H9 (cell line): ENCODE measurements around the gene LIN7C. TPM values are rescaled to one million over a fixed set of nuclear protein-coding genes. Genes with fewer than 3 reads are reported as not detected.

Source experiments
- DNase-seq: peaks from one replicate; pipeline ENCODE4 v3.0.0-alpha.2; 2017
- H2AFZ ChIP-seq: one replicate; pipeline ENCODE4 v1.6.1; 2013; ENCODE audit warnings: mild to moderate bottlenecking, low read length, control low read depth, moderate library complexity
- H2AK5ac ChIP-seq: 2 replicates; pipeline ENCODE4 v1.6.1; 2013; ENCODE audit warnings: low read length, control low read depth, mixed read lengths; ENCODE audit not compliant: insufficient read length
- H2BK120ac ChIP-seq: one replicate; pipeline ENCODE4 v1.6.1; 2013; ENCODE audit warnings: low read depth, mild to moderate bottlenecking, low read length, control low read depth, inconsistent platforms; ENCODE audit not compliant: poor library complexity, severe bottlenecking
- H2BK12ac ChIP-seq: 2 replicates; pipeline ENCODE4 v1.6.1; 2013; ENCODE audit warnings: low read length, control low read depth, mixed read lengths, low read depth; ENCODE audit not compliant: insufficient read length
- H2BK15ac ChIP-seq: 2 replicates; pipeline ENCODE4 v1.6.1; 2013; ENCODE audit warnings: low read depth, low read length, control low read depth
- H2BK20ac ChIP-seq: one replicate; pipeline ENCODE4 v1.6.1; 2013; ENCODE audit warnings: low read depth, mild to moderate bottlenecking, low read length, control low read depth, inconsistent platforms; ENCODE audit not compliant: poor library complexity, severe bottlenecking
- H2BK5ac ChIP-seq: 2 replicates; pipeline ENCODE4 v1.6.1; 2013; ENCODE audit warnings: low read length, control low read depth, mixed read lengths; ENCODE audit not compliant: insufficient read length
- H3K14ac ChIP-seq: 2 replicates; pipeline ENCODE4 v1.6.1; 2013; ENCODE audit warnings: low read length, control low read depth; ENCODE audit not compliant: insufficient read depth
- H3K18ac ChIP-seq: 2 replicates; pipeline ENCODE4 v1.6.1; 2013; ENCODE audit warnings: low read depth, mild to moderate bottlenecking, mixed read lengths, low read length, control low read depth; ENCODE audit not compliant: insufficient read length
- H3K23ac ChIP-seq: 2 replicates; pipeline ENCODE4 v1.6.1; 2013; ENCODE audit warnings: low read length, control low read depth, mixed read lengths, low read depth; ENCODE audit not compliant: insufficient read length
- H3K23me2 ChIP-seq: 2 replicates; pipeline ENCODE4 v1.6.1; 2013; ENCODE audit warnings: low read depth, mild to moderate bottlenecking, mixed read lengths, low read length, control low read depth; ENCODE audit not compliant: insufficient read length, poor library complexity, severe bottlenecking
- H3K27ac ChIP-seq: 2 replicates; pipeline ENCODE4 v1.5.1; 2013; ENCODE audit warnings: low read length, control low read depth, mixed read lengths, low read depth; ENCODE audit not compliant: insufficient read length
- H3K27me3 ChIP-seq: 2 replicates; pipeline ENCODE4 v1.6.1; 2013; ENCODE audit warnings: low read length, control low read depth, inconsistent platforms; ENCODE audit not compliant: insufficient read depth
- H3K4ac ChIP-seq: 2 replicates; pipeline ENCODE4 v1.6.1; 2013; ENCODE audit warnings: low read depth, mild to moderate bottlenecking, control low read depth, inconsistent platforms, low read length, moderate library complexity
- H3K4me1 ChIP-seq: 2 replicates; pipeline ENCODE4 v1.6.1; 2013; ENCODE audit warnings: low read length, control low read depth, inconsistent platforms; ENCODE audit not compliant: insufficient read depth
- H3K4me2 ChIP-seq: 2 replicates; pipeline ENCODE4 v1.6.1; 2013; ENCODE audit warnings: low read length, control low read depth, mixed read lengths; ENCODE audit not compliant: insufficient read length, insufficient read depth
- H3K56ac ChIP-seq: 2 replicates; pipeline ENCODE4 v1.6.1; 2013; ENCODE audit warnings: low read depth, mild to moderate bottlenecking, mixed read lengths, low read length, control low read depth; ENCODE audit not compliant: insufficient read length
- H3K79me1 ChIP-seq: 2 replicates; pipeline ENCODE4 v1.6.1; 2013; ENCODE audit warnings: low read depth, mild to moderate bottlenecking, moderate library complexity, low read length, control low read depth, inconsistent platforms; ENCODE audit not compliant: insufficient read depth, poor library complexity, severe bottlenecking
- H3K79me2 ChIP-seq: 2 replicates; pipeline ENCODE4 v1.6.1; 2013; ENCODE audit warnings: low read length, control low read depth, inconsistent platforms; ENCODE audit not compliant: insufficient read depth
- H3K9ac ChIP-seq: 2 replicates; pipeline ENCODE4 v1.6.1; 2013; ENCODE audit warnings: low read length, control low read depth, mixed read lengths; ENCODE audit not compliant: insufficient read length; ENCODE audit errors: extremely low read depth
- H3K9me3 ChIP-seq: one replicate; pipeline ENCODE4 v1.6.1; 2013; ENCODE audit warnings: low read depth, low read length, inconsistent platforms; ENCODE audit not compliant: control insufficient read depth
- H3T11ph ChIP-seq: one replicate; pipeline ENCODE4 v1.6.1; 2013; ENCODE audit warnings: mild to moderate bottlenecking, low read length, control low read depth, inconsistent platforms
- H4K20me1 ChIP-seq: one replicate; pipeline ENCODE4 v1.6.1; 2013; ENCODE audit not compliant: control insufficient read depth, insufficient read length, insufficient read depth
- H4K5ac ChIP-seq: 2 replicates; pipeline ENCODE4 v1.6.1; 2013; ENCODE audit warnings: low read depth, mild to moderate bottlenecking, mixed read lengths, low read length, control low read depth; ENCODE audit not compliant: insufficient read length
- H4K8ac ChIP-seq: replicated peaks from 2 replicates; pipeline ENCODE4 v1.6.1; 2013; ENCODE audit warnings: low read length, control low read depth, mixed read lengths, low read depth; ENCODE audit not compliant: insufficient read length
- H4K91ac ChIP-seq: 2 replicates; pipeline ENCODE4 v1.6.1; 2013; ENCODE audit warnings: low read depth, mild to moderate bottlenecking, moderate library complexity, mixed read lengths, low read length, control low read depth; ENCODE audit not compliant: insufficient read length
- H3K27ac Mint-ChIP-seq, 3 experiments: 2 replicates in 2 of 3; 3 replicates in 1 of 3; pipeline ENCODE4 v1.8.0; 2020 to 2021; ENCODE audit warnings: mixed read lengths in 3 of 3, mild to moderate bottlenecking in 1 of 3, moderate library complexity in 1 of 3
- H3K27me3 Mint-ChIP-seq: 2 replicates; pipeline ENCODE4 v1.8.0; 2021; ENCODE audit warnings: low read depth, mild to moderate bottlenecking, moderate library complexity, mixed read lengths
- H3K36me3 Mint-ChIP-seq, 3 experiments: 2 replicates in 2 of 3; 3 replicates in 1 of 3; pipeline ENCODE4 v1.8.0; 2020 to 2021; ENCODE audit warnings: low read depth in 3 of 3, mixed read lengths in 3 of 3; ENCODE audit not compliant: insufficient read depth in 1 of 3
- H3K4me1 Mint-ChIP-seq, 2 experiments: 2 replicates each; pipeline ENCODE4 v1.8.0; 2020; ENCODE audit warnings: mixed read lengths in 2 of 2
- H3K4me3 Mint-ChIP-seq, 2 experiments: 2 replicates in 1 of 2; 3 replicates in 1 of 2; pipeline ENCODE4 v1.8.0; 2020 to 2021; ENCODE audit warnings: mild to moderate bottlenecking in 2 of 2, mixed read lengths in 2 of 2, moderate library complexity in 1 of 2
- H3K9me3 Mint-ChIP-seq, 2 experiments: 2 replicates in 1 of 2; 3 replicates in 1 of 2; pipeline ENCODE4 v1.8.0; 2020; ENCODE audit warnings: mild to moderate bottlenecking in 2 of 2, mixed read lengths in 2 of 2, moderate library complexity in 1 of 2
- WGBS: extraction: QIAGEN DNeasy Blood & Tissue Kit; methylation state at CpG from one replicate; pipeline ENCODE4 v1.1.7; 2013; ENCODE audit warnings: missing lambda C conversion rate, low lambda C conversion rate, mixed read lengths; ENCODE audit not compliant: insufficient read length; ENCODE audit errors: extremely low coverage; 5-methylcytosine and 5-hydroxymethylcytosine counted together
- total RNA-seq: library from RNA; stranded (reverse); gene quantifications from 2 replicates; pipeline ENCODE4 v1.2.1, GENCODE V29; 2021
- TF ChIP-seq, protein P1 (sequence below): fragments of 200-600 bp; sonication (generic); conservative IDR thresholded peaks from 3 replicates; pipeline ENCODE4 v1.8.0; 2021; ENCODE audit warnings: antibody characterized with exemption, mild to moderate bottlenecking

Gene LIN7C
- total RNA-seq, 1 experiment from 2014 or later, result 40.0 TPM

DNA sequence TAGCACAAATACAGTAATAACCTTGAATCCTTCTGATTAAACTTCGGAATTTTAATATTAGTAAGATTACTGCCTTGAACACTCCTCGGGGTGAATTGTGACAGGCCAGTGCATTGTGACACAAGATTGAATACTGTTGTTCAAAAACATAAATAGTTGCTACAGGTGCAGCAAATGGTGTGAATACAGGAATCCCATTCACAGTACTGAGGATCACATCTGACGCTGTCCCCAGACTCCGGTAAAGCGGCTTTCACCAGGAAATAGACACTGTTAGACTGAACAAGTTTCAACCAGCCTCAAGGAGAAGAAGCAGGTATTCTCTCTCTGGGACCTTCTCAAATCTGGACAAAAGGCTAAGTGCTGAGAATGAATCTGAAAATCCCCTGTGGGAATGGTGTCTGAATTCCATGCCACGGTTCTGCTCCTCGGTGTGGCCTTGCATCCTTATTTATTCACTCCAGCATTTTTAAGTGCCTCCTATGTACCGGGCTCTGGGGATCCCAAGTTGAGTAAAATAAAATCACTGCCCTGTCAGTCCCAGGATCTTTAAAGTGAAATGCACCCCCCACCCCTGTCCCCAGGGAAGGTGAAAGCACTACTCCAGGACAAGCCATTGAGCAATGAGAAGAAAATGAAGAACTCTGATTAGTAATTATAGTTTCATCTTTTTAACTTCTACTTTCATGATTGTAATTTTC is 37.4 kb downstream of the LIN7C start:
- Mint-ChIP-seq H3K36me3 (peaks cover 15 to 44% (median 27%) of the 10 kb centered on the region in 3 experiments), H3K27me3 (no peaks in the 10 kb centered on the region; the same call in 1 of the 2 replicates), H3K4me1 (peaks cover 59 to 63% of the 10 kb centered on the region in 2 experiments), H3K9me3 (peaks cover 3 to 7% of the 10 kb centered on the region in 2 experiments; a peak in 3 of 5 replicates), H3K4me3 (peak overlapping the region; percentile 80 to 90), H3K27ac (peak overlapping the region; percentile 67 to 93 (median 81); a peak in 3 of 7 replicates)
- Histone ChIP-seq H4K5ac (no peak overlapping the region), H3K79me2 (peaks cover 52% of the 10 kb centered on the region; the same call in 1 of the 2 replicates), H3K9me3 (no peaks in the 10 kb centered on the region), H3K4me1 (peaks cover 9% of the 10 kb centered on the region; the same call in 1 of the 2 replicates), H3K4ac (no peak overlapping the region), H4K8ac (no peak overlapping the region), H3K23ac (no peak overlapping the region), H4K20me1 (no peaks in the 10 kb centered on the region), H2BK20ac (no peak overlapping the region), H2BK120ac (no peak overlapping the region), H3T11ph (no peak overlapping the region), H3K79me1 (peaks cover 3% of the 10 kb centered on the region), H3K27me3 (no peaks in the 10 kb centered on the region), H2AK5ac (no peak overlapping the region), H3K14ac (no peak overlapping the region), H3K4me2 (peak overlapping the region; percentile 99), H2BK12ac (no peak overlapping the region), H3K56ac (no peak overlapping the region), H2AFZ (no peak overlapping the region), H3K23me2 (peaks cover 19% of the 10 kb centered on the region), H3K9ac (no peak overlapping the region), H2BK15ac (no peak overlapping the region), H4K91ac (no peak overlapping the region), H3K18ac (no peak overlapping the region), H3K27ac (no peak overlapping the region), H2BK5ac (no peak overlapping the region)
- TF ChIP-seq, protein P1, sequence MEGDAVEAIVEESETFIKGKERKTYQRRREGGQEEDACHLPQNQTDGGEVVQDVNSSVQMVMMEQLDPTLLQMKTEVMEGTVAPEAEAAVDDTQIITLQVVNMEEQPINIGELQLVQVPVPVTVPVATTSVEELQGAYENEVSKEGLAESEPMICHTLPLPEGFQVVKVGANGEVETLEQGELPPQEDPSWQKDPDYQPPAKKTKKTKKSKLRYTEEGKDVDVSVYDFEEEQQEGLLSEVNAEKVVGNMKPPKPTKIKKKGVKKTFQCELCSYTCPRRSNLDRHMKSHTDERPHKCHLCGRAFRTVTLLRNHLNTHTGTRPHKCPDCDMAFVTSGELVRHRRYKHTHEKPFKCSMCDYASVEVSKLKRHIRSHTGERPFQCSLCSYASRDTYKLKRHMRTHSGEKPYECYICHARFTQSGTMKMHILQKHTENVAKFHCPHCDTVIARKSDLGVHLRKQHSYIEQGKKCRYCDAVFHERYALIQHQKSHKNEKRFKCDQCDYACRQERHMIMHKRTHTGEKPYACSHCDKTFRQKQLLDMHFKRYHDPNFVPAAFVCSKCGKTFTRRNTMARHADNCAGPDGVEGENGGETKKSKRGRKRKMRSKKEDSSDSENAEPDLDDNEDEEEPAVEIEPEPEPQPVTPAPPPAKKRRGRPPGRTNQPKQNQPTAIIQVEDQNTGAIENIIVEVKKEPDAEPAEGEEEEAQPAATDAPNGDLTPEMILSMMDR, result no peak
- no peak for DNase-seq
- WGBS, result no CpG with 5 or more reads among the region's 8 CpGs
